NK-92 (cell line): ENCODE results near the gene CYP24A1.

Experiments used
- DNase-seq: peaks from one replicate; lab custom pipeline; 2025; ENCODE audit not compliant: unreplicated experiment; lab: John Stamatoyannopoulos, UW

Gene CYP24A1

DNA sequence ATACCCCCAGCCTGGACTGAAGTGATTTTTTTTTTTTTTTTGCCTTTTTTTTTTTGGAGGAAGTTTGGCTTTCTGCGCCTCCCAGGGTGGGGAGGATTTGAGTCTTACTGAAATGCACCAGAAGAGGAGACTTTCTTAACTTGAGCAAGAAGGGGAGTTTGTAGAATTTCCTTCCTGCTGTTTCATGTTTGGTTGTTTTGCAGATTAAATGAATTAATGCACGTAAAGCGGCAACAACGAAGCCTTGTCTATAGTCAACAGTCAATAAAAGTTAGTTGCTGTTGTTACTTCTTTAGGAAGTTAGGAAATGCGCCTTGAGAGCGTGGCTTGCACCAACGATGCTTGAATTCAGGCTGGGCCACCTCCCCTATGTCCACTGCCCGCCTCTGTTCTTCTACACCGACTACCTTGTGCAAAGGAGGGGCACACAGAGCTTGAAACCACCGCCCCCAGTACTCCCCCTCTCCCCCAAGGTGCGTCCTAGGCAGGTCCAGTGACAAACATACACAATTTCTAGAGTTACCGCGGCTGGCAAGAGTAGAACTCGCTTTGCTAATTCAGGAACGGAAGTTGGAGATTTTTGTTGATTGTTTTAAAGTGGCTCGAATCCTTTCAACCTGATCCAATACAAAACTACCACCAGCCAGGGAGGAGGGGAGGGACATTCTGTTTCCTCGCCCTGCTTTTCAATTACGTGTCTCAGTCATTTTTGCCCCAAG is 830 bp upstream of the CYP24A1 start:
- DNase-seq, result no peak

- no peak for DNase-seq
Observed at GRCh38 chr20:54172856-54173652, 732 bp downstream of the CYP24A1 start.

GRCh38 chr20:54172532-54172855 is 1.3 kb downstream of the CYP24A1 start:
- no peak for DNase-seq

DNA sequence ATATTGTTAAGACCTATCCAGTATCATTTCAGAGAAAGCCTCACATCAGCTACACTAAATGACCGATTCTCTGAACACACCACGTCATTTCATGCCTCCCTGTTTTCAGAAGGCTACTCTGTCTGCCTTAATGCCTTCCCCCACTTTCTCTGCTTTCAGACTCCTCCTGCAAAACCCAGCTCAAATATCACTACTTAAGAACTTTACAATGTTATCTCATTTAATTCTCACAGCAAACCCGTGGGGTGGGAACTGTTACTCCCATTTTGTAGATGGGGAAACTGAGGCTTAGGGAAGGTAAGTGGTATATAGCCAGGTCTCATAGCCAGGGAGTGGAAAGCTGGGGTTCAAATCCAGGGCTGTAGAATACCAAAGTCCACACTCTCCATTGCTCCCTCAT is 2.8 kb downstream of the CYP24A1 start:
- DNase-seq, result no peak

GRCh38 chr20:54170026-54170471 is 3.7 kb downstream of the CYP24A1 start:
- no peak for DNase-seq

DNA sequence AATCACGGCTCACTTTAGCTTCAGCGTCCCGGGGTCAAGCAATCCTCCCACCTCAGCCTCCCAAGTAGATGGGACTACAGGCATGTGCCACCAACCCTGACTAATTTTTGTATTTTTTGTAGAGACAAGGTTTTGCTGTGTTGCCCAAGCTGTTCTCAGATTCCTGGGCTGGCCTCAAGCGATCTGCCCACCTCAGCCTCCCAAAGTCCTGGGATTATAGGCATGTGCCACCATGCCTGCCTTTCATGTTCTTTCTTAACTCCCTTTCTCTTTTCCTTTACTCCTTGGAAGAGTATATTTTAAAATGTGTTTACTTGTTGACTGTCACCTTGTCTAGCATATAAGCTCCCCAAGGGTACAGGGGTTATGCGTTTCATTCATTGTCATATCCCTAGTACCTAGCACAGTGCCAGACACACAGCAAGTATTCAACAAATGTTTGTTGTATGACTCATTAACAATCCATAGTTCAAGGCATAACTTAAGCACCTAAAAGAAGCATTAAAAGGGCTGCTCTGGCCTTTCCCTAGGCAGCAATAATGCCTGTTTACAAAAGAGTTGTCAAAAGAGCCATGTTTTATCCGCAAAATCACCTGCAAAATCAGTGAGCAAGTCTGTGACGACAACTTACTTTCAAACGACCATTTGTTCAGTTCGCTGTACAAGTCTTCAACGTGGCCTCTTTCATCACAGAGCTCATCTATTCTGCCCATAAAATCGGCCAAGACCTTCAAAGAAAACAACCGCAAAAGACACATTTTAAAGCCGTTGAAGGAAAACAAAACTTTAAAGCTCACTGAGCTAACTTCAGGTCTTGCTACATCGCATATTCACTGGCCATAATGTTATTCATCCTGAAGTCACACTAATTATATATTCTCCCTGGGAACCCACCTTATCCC is 4.6 kb downstream of the CYP24A1 start:
- DNase-seq, result no peak

DNA sequence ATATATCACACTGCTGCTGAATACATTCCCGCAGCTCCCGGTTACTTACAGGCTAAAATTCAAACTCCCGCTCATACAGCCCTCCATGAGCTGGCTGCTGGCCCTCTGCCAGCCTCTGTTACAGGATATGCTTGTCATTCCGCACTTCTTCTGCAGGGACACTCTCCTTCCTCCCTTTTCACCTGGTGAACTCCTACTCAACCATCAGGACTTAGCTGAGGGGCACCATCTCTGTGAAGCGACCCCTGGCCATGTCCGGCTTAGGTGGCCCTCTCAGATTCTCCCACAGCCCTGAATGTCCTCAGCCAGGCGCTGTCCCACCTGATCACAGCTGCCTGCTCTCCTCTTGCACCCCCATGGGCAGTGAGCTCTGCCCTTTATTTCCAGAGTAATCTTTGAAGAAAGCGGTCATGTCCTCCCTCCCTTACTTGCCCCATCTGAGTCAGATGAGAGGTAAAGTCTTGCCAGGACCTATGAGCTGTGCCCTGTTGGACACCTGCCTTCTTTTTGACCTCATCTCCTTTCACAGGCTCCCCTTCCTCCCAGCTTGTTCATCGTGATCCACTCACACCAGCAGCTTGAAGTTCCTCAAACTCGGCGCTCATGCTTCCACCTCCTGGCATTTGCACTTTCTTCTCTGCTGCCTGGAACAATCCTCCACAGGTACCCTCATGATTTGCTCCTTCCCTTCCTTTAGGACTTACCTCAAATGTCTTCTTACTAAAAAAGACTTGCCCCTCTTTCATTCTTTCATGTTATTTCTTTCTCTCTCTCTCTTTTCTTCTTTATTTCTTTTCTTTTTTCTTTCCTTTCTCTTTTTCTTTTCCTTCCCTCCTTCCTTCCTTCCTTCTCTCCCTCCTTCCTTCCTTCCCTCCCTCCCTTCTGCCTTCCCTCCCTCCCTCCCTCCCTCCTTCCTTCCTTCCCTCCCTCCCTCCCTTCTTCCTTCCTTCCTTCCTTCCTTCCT is 5.6 kb downstream of the CYP24A1 start:
- DNase-seq, result no peak

- no peak for DNase-seq
Observed at GRCh38 chr20:54166987-54167662, 6.7 kb downstream of the CYP24A1 start.

DNA sequence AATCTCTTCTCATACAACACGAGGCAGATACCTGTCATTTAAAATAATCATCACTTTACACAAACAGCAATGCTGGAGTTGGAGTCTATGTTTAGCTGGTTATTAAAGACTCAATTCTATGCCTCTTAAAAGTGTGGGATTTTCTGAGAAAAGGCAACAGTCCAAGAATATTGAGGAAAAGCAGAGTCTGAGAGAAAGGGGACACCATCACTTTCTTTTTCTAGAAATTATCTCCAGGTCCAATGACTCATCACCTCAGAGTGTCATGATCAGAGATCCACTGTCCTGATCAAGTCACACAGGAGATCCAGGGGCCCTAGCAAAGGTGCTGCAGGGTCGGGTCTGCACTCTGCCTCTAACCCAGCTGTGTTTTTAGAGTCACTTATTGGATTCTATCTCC is 8.0 kb downstream of the CYP24A1 start:
- no peak for DNase-seq

- no peak for DNase-seq
Observed at GRCh38 chr20:54165014-54165413, 8.8 kb downstream of the CYP24A1 start.

GRCh38 chr20:54163402-54163801 is 10.4 kb downstream of the CYP24A1 start:
- DNase-seq, result no peak

DNA sequence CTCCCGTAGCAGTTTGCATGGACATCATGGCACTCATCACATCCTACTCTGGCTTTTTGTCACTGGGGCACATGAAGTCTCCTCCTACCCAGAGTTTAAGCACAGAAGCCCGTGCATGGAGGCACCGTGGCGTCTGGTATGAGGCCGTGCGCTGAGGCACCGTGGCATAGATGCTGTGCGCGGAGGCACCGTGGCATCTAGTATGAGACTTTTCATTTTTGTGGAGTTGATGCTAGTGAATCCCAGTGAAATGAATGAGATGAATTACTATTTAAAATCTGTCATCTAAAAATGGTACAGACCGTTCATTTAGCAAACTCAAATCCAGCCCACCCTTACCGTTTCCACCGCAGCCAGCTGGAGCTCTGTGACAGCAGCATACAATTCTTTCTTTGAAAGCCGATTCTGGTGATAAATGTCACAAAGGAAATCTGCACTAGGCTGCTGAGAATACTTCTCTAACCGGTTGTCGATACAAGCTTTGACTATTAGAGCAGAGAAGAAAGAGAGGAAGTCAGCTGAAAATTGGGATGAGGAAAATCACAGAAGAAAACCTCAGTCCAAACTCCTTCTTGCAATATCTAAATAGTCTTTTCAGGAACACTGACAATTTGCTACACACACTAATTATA is 11.3 kb downstream of the CYP24A1 start:
- no peak for DNase-seq

DNA sequence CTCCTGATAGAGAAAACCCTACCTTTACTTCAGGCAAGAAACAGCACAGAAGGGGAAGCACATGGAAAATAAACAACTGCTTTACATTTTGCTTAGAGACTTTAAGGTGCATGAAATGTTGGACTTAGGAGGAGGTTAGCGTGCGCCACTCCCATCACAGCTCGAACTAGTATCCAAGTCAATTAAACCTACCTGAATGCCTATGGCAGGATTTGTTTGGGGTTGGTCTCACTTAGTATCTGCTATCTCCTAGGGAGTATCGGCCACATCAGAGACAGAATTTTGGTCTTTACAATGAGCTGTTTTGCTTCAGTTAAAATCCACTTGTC is 12.0 kb downstream of the CYP24A1 start:
- DNase-seq, result no peak

- DNase-seq, result no peak
Observed at GRCh38 chr20:54161008-54161820, 12.6 kb downstream of the CYP24A1 start.

DNA sequence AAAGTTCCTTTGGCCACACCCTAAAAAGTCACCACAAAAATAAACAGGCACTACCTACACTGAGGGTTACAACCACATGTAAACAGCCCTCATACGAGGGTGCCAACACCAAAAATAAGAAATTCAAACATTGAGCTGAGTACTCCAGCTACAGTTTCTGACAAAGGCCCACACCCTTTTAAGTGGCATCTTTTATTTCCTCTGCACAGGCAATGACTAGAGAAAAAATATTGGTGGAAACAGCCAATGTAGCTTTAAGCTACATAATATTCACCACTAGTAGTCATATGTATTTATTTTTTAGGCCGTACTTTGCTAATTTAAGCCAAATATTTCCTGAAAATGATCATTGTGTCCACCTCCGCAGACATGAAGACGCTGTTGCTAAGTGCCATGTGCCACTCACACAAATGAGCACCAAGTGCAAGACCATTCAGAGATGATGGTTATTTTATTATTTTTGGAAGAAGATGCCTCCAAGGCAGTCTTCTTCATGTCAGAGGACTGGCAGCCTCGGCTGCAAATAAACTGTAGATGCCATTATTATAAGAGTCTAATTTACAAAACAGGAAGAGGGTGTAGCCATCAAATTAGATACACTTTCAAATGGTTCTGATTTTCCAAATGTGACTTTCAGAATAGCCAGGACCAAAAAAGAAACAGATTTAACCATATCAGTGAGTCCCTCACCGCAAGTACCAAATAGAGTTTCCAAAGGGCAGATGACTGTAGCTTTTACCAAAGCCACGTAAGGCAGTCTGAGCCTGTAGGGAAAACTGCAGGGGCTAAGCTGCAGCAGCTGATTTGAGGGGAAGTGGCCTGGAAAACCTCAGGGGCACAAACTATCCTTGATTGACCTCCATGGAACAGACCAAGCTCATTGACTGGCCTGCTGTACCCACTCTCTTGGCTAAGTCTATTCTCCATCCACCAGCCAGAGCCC is 13.4 kb downstream of the CYP24A1 start:
- no peak for DNase-seq

GRCh38 chr20:54158856-54159418 is 14.8 kb downstream of the CYP24A1 start:
- no peak for DNase-seq

GRCh38 chr20:54158226-54158625 is 15.6 kb downstream of the CYP24A1 start:
- no peak for DNase-seq
